HCT116 (cell line): ENCODE results near the gene OR5B17. TPM values are rescaled to one million over a fixed set of nuclear protein-coding genes. Genes with fewer than 3 reads are reported as not detected.

Experiments
- ATAC-seq: fragments of 200-7000 bp; cut with Tn5 transposase; 2 replicates; pipeline ENCODE4 v1.9.1; 2020; ENCODE audit warnings: mild to moderate bottlenecking, moderate library complexity
- BruUV-seq: library from RNA; stranded (reverse); fragments of 400-500 nt; replicated peaks from 2 replicates; lab custom pipeline; 2021; lab: Mats Ljungman, UMichigan
- CTCF ChIA-PET: fragments of 300-600 bp; sonication (Branson Sonifier 250); formaldehyde crosslinking; loops from one replicate; lab custom pipeline; 2021; ENCODE audit warnings: antibody characterized with exemption; lab: Charles Lee
- POLR2A ChIA-PET: fragments of 300-600, 350-600 bp; sonication (Branson Sonifier 250); formaldehyde crosslinking; loops from one replicate; lab custom pipeline; 2021; ENCODE audit warnings: antibody characterized with exemption; lab: Charles Lee
- RAD21 ChIA-PET, 2 experiments: fragments of 300-600 bp; sonication (Branson Sonifier 250); formaldehyde crosslinking; loops; one replicate each; lab custom pipeline; 2023; ENCODE audit warnings: low total read pairs in 2 of 2; ENCODE audit not compliant: uncharacterized antibody in 2 of 2, unreplicated experiment in 2 of 2, low non-redundant PET in 1 of 2; lab: Charles Lee
- DNase-seq: peaks from one replicate; pipeline ENCODE4 v3.0.0-alpha.2; 2010; ENCODE audit warnings: low read depth, low spot score
- H2AFZ ChIP-seq: fragments of 200-600 bp; shearing (Covaris generic), sonication (generic); 2 replicates; pipeline ENCODE4 v1.6.1; 2017; ENCODE audit warnings: low read depth, mixed run types, mixed read lengths, antibody characterized with exemption, low read length; ENCODE audit not compliant: poor library complexity, severe bottlenecking
- H3K27ac ChIP-seq: 2 replicates; pipeline ENCODE4 v1.5.1; 2012; ENCODE audit warnings: low read depth, low read length
- H3K27me3 ChIP-seq: fragments of 200-600 bp; sonication (generic); 2 replicates; pipeline ENCODE4 v1.6.1; 2016; ENCODE audit warnings: mixed run types, low read length, mixed read lengths; ENCODE audit not compliant: insufficient read depth
- H3K36me3 ChIP-seq, 2 experiments: fragments of 200-500 bp in 1 of 2; fragments of 200-600 bp in 1 of 2; sonication (Bioruptor generic) in 1 of 2; sonication (generic) in 1 of 2; 2 replicates each; pipeline versions ENCODE4 v1.5.1 to v1.6.1; 2014 to 2016; ENCODE audit warnings: low read length in 2 of 2, inconsistent platforms in 1 of 2, mixed read lengths in 1 of 2, mixed run types in 1 of 2; ENCODE audit not compliant: insufficient read depth in 2 of 2, control insufficient read depth in 1 of 2
- H3K4me1 ChIP-seq, 2 experiments: fragments of 200-600 bp in 1 of 2; sonication (generic) in 1 of 2; 2 replicates each; pipeline versions ENCODE4 v1.5.1 to v1.6.1; 2012 to 2017; ENCODE audit warnings: low read length in 2 of 2, inconsistent platforms in 1 of 2, mild to moderate bottlenecking in 1 of 2, mixed read lengths in 1 of 2, mixed run types in 1 of 2, moderate library complexity in 1 of 2; ENCODE audit not compliant: insufficient read depth in 2 of 2, control insufficient read depth in 1 of 2
- H3K4me2 ChIP-seq: fragments of 200-600 bp; sonication (generic); 2 replicates; pipeline ENCODE4 v1.6.1; 2017; ENCODE audit warnings: mixed run types, low read length, mixed read lengths
- H3K4me3 ChIP-seq, 2 experiments: fragments of 200-600 bp in 1 of 2; sonication (generic) in 1 of 2; replicated peaks in 1 of 2; 2 replicates each; pipeline ENCODE4 v1.5.1; 2011 to 2016; ENCODE audit warnings: low read length in 2 of 2, control low read depth in 1 of 2, low read depth in 1 of 2, mild to moderate bottlenecking in 1 of 2, mixed read lengths in 1 of 2, mixed run types in 1 of 2
- H3K79me2 ChIP-seq: fragments of 200-600 bp; sonication (generic); 2 replicates; pipeline ENCODE4 v1.6.1; 2017; ENCODE audit warnings: mild to moderate bottlenecking, mixed run types, low read length, moderate library complexity, mixed read lengths; ENCODE audit not compliant: insufficient read depth
- H3K9ac ChIP-seq: fragments of 200-600 bp; sonication (generic); 2 replicates; pipeline ENCODE4 v1.6.1; 2016; ENCODE audit warnings: low read length, mixed read lengths
- H3K9me2 ChIP-seq: fragments of 200-600 bp; sonication (generic), shearing (Covaris generic); 2 replicates; pipeline ENCODE4 v1.6.1; 2017; ENCODE audit warnings: mixed run types, mild to moderate bottlenecking, moderate library complexity; ENCODE audit not compliant: insufficient read depth
- H3K9me3 ChIP-seq, 2 experiments: fragments of 200-500 bp in 1 of 2; fragments of 200-600 bp in 1 of 2; sonication (Bioruptor generic) in 1 of 2; sonication (generic) in 1 of 2; 2 replicates each; pipeline ENCODE4 v1.6.1; 2014 to 2017; ENCODE audit warnings: low read length in 2 of 2, mixed read lengths in 2 of 2, inconsistent platforms in 1 of 2, low read depth in 1 of 2, mild to moderate bottlenecking in 1 of 2, mixed run types in 1 of 2, moderate library complexity in 1 of 2; ENCODE audit not compliant: control insufficient read depth in 1 of 2, insufficient read depth in 1 of 2
- H4K20me1 ChIP-seq: fragments of 200-600 bp; sonication (generic), shearing (Covaris generic); 2 replicates; pipeline ENCODE4 v1.6.1; 2017; ENCODE audit warnings: mixed run types, mild to moderate bottlenecking, moderate library complexity; ENCODE audit not compliant: insufficient read depth
- ATF3 ChIP-seq: IDR thresholded peaks from 2 replicates; pipeline ENCODE4 v1.6.1; 2012
- CBX3 ChIP-seq: IDR thresholded peaks from 2 replicates; pipeline ENCODE4 v1.6.1; 2012; ENCODE audit warnings: low read depth
- CEBPB ChIP-seq: IDR thresholded peaks from 2 replicates; pipeline ENCODE4 v1.6.1; 2012; ENCODE audit warnings: low read depth
- CTCF ChIP-seq, 3 experiments: fragments of 200-600 bp in 1 of 3; sonication (generic) in 1 of 3; IDR thresholded peaks in 2 of 3; conservative IDR thresholded peaks in 1 of 3; 2 replicates each; pipeline ENCODE4 v1.5.1; 2012 to 2017; ENCODE audit warnings: low read depth in 2 of 3, low read length in 2 of 3, antibody characterized with exemption in 1 of 3, borderline replicate concordance in 1 of 3, control low read depth in 1 of 3, mild to moderate bottlenecking in 1 of 3, mixed read lengths in 1 of 3, mixed run types in 1 of 3, moderate library complexity in 1 of 3; ENCODE audit not compliant: insufficient read depth in 1 of 3
- EGR1 ChIP-seq: IDR thresholded peaks from 2 replicates; pipeline ENCODE4 v1.6.1; 2012; ENCODE audit warnings: low read depth
- ELF1 ChIP-seq: IDR thresholded peaks from 2 replicates; pipeline ENCODE4 v1.6.1; 2012; ENCODE audit warnings: low read depth, borderline replicate concordance
- EZH2 ChIP-seq: fragments of 200-600 bp; sonication (generic); IDR thresholded peaks from 2 replicates; pipeline ENCODE4 v1.6.1; 2017; ENCODE audit warnings: antibody characterized with exemption, mixed run types
- FOSL1 ChIP-seq: IDR thresholded peaks from 2 replicates; pipeline ENCODE4 v1.6.1; 2012; ENCODE audit warnings: low read depth
- POLR2A ChIP-seq: IDR thresholded peaks from 2 replicates; pipeline ENCODE4 v1.7.0; 2011; ENCODE audit warnings: borderline replicate concordance; ENCODE audit not compliant: insufficient read depth, insufficient read length; ENCODE audit errors: extremely low read depth
- POLR2AphosphoS5 ChIP-seq: IDR thresholded peaks from 2 replicates; pipeline ENCODE4 v1.6.1; 2011; ENCODE audit warnings: mild to moderate bottlenecking, low read depth, low read length, moderate library complexity
- RAD21 ChIP-seq: IDR thresholded peaks from 2 replicates; pipeline ENCODE4 v1.6.1; 2012; ENCODE audit warnings: low read depth, mild to moderate bottlenecking
- SP1 ChIP-seq: IDR thresholded peaks from 2 replicates; pipeline ENCODE4 v1.6.1; 2012; ENCODE audit warnings: low read depth
- SRF ChIP-seq: IDR thresholded peaks from 2 replicates; pipeline ENCODE4 v1.6.1; 2012; ENCODE audit warnings: low read depth
- TCF7L2 ChIP-seq: IDR thresholded peaks from 2 replicates; pipeline ENCODE4 v1.7.0; 2011; ENCODE audit warnings: borderline replicate concordance, inconsistent platforms; ENCODE audit not compliant: insufficient read depth, insufficient read length; ENCODE audit errors: extremely low read depth
- YY1 ChIP-seq: IDR thresholded peaks from 2 replicates; pipeline ENCODE4 v1.6.1; 2011; ENCODE audit warnings: low read length, low read depth, moderate library complexity, mild to moderate bottlenecking; ENCODE audit not compliant: insufficient replicate concordance; ENCODE audit errors: extremely low read depth
- ZFX ChIP-seq: fragments of 450-650 bp; IDR thresholded peaks from 2 replicates; pipeline ENCODE4 v1.6.1; 2017
- intact Hi-C: fragments of 100-400 bp; cut with micrococcal nuclease; formaldehyde crosslinking; loops from 2 replicates; pipeline ENCODE4 v1.10.0; 2022
- total RNA-seq: library from RNA; stranded (reverse); gene quantifications from one replicate; pipeline ENCODE4 v1.2.1, GENCODE V29; 2021; ENCODE audit not compliant: unreplicated experiment
- TF ChIP-seq, protein P1 (sequence below): IDR thresholded peaks from 2 replicates; pipeline ENCODE4 v1.6.1; 2012
- TF ChIP-seq, protein P2 (sequence below): IDR thresholded peaks from 2 replicates; pipeline ENCODE4 v1.6.1; 2011; ENCODE audit warnings: mild to moderate bottlenecking, low read length, moderate library complexity; ENCODE audit not compliant: insufficient replicate concordance; ENCODE audit errors: extremely low read depth

Gene OR5B17
- total RNA-seq, 1 experiment from 2014 or later, result not detected

DNA sequence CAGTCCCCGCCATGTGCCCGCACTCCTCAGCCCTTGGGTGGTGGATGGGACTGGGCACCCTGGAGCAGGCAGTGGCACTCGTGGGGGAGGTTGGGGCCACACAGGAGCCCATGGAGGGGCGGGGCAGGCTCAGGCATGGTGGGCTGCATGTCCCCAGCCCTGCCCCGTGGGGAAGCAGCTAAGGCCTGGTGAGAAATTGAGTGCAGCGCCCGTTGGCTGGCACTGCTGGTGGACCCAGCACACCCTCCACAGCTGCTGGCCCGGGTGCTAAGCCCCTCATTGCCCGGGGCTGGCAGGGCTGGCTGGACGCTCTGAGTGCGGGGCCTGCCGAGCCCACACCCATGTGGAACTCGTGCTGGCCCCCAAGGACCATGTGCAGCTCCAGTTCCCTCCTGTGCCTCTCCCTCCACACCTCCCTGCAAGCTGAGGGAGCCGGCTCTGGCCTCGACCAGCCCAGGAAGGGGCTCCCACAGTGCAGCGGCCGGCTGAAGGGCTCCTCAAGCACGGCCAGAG lies 31.7 kb upstream of the OR5B17 start:
- POLR2A ChIA-PET, result no interaction called here
- Histone ChIP-seq H3K36me3 (no peaks in the 10 kb centered on the region), H3K4me1 (peaks cover 0 to 6% of the 10 kb centered on the region in 2 experiments; a peak in 1 of 4 replicates), H2AFZ (no peak overlapping the region), H3K79me2 (no peaks in the 10 kb centered on the region), H3K4me2 (no peak overlapping the region), H3K4me3 (no peak overlapping the region), H3K27ac (no peak overlapping the region)
- intact Hi-C loops, result no loop called here
- no peak for DNase-seq
- no TSS peak for BruUV-seq
- TF ChIP-seq EGR1, result no peak
- no peak for TF ChIP-seq FOSL1
- no peak for TF ChIP-seq ELF1
- no peak for TF ChIP-seq CTCF (IDR thresholded peaks at IDR 0.05 in 2 of 3, conservative IDR thresholded peaks at IDR 0.05 in 1 of 3; ENCODE audit: borderline replicate concordance in 1 of 3, insufficient read depth in 1 of 3, low read depth in 2 of 3, low read length in 2 of 3)
- TF ChIP-seq, protein P1, sequence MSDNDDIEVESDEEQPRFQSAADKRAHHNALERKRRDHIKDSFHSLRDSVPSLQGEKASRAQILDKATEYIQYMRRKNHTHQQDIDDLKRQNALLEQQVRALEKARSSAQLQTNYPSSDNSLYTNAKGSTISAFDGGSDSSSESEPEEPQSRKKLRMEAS, result no peak
- no peak for TF ChIP-seq SRF
- TF ChIP-seq YY1, result no peak
- TF ChIP-seq POLR2AphosphoS5, result no peak
- no peak for TF ChIP-seq CEBPB
- TF ChIP-seq EZH2, result no peak
- TF ChIP-seq ATF3, result no peak
- TF ChIP-seq, protein P2, sequence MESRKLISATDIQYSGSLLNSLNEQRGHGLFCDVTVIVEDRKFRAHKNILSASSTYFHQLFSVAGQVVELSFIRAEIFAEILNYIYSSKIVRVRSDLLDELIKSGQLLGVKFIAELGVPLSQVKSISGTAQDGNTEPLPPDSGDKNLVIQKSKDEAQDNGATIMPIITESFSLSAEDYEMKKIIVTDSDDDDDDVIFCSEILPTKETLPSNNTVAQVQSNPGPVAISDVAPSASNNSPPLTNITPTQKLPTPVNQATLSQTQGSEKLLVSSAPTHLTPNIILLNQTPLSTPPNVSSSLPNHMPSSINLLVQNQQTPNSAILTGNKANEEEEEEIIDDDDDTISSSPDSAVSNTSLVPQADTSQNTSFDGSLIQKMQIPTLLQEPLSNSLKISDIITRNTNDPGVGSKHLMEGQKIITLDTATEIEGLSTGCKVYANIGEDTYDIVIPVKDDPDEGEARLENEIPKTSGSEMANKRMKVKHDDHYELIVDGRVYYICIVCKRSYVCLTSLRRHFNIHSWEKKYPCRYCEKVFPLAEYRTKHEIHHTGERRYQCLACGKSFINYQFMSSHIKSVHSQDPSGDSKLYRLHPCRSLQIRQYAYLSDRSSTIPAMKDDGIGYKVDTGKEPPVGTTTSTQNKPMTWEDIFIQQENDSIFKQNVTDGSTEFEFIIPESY, result no peak
- TF ChIP-seq SP1, result no peak
- TF ChIP-seq ZFX, result no peak
- TF ChIP-seq POLR2A, result no peak
- no peak for TF ChIP-seq CBX3
- TF ChIP-seq RAD21, result no peak
- TF ChIP-seq TCF7L2, result no peak
- TF ChIP-seq, all 23 proteins: peak for 0
- RAD21 ChIA-PET, result no interaction called here
- no peaks in the 10 kb centered on the region for H3K9me2 ChIP-seq
- no peak for ATAC-seq
- H3K27me3 ChIP-seq, result no peaks in the 10 kb centered on the region
- H3K9ac ChIP-seq, result no peak overlapping the region
- no peaks in the 10 kb centered on the region; the same call in 1 of the 2 replicates for H4K20me1 ChIP-seq
- H3K9me3 ChIP-seq, result no peaks in the 10 kb centered on the region
- CTCF ChIA-PET, result no interaction called here
